Measurements from ENCODE around the gene EDC3.
A peak's percentile ranks its signal among the peaks of the same experiment; 100 is the strongest.
"Not testable (repeated sequence)": the region's sequence is repeated elsewhere in the genome, so short reads cannot be mapped to it uniquely, and the experiment has no call there.

EDC3 gene

DNA sequence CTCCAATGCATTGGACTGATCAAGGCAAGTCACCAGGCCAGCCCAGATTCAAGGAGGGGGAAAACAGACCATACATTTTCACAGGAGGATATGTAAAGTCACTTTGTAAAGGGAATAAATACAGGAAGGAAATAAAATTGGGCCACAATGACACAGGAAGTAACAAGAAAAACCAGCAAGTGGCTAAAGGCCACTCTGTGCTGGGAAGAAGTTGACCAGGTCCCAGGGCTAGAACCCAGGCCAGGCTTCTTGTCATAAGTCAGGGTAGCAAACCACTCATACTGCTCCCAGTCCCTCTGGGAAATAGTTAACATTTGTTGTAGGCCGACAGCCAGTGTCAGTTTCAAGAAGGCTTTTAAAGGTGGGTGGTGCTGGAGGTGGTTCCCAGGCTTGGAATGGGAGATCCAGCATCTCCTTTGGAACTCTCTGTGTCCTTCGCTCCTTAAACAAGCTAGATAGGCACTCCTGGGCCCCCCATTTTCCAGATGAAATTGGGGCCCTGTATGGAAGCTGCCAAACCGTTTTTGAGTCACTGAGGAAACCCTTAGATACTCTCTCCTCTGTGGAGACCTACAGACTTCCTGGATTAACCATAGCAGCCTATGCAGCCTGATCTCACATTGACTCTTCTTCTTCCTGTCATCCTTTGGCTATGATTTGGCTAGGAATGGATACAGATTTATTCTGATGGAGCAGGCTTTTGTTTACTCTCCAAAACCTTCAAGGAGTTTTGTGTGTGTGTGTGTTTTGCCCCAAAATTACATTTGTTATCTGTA is 14.7 kb upstream of the EDC3 start:
- DNase-seq (ENCODE audit: low spot score), result no peak

DNA sequence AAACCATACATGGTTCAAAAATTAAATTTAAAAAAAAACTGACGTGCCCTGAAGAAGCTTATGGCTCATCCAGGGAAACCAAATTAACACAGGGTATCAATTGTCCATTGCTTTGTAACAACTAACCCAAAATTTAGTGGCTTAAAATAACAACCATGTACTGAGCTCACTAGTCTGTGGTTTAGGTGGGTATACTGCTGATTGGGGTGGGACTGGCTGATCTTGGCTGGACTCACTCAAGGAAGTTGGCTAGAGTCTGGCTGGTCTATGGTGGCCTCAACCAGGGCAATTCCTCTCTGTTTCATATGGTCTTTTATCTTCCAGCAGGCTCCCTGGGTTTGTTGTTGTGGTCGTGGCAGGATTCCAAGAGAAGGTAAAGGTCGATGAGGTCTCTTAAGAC is 14.1 kb upstream of the EDC3 start:
- DNase-seq (ENCODE audit: low spot score), result no peak

DNA sequence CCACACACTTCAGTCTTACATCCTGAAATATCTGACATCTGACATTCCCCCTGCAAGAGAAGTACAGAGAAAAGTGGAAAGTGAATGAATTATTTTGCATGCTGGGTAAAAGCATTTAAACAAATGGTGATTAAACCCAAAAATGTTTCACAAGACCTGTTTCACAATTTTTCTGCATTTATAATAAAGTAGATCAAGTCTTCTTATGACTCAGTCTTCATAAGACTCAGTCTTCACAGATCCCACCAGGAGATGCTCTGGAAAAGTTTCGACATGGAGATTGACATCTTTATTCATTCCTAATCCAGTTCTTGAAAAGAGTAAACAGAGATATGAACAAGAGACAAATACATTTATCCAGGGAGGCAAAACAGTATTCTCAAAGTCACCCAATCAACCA is 13.2 kb upstream of the EDC3 start:
- no peak for DNase-seq (ENCODE audit: low spot score)

DNA sequence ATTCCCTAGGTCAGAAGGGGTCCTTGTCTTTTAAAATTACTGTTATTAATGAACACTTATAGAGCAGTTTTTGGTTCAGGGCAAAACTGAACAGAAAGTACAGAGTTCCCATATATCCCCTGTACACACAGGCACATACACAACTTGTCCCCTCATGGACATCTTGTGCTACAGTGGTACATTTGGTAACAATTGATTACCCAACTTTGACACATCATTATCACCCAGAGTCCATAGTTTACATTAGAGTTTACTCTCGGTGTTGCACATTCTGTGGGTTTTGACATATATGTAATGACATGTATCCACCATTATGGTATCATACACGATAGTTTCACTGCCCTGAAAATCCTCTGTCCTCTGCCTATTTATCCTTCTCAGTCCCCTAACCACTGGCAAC is 984 bp upstream of the EDC3 start:
- DNase-seq (ENCODE audit: low spot score), result no peak

DNA sequence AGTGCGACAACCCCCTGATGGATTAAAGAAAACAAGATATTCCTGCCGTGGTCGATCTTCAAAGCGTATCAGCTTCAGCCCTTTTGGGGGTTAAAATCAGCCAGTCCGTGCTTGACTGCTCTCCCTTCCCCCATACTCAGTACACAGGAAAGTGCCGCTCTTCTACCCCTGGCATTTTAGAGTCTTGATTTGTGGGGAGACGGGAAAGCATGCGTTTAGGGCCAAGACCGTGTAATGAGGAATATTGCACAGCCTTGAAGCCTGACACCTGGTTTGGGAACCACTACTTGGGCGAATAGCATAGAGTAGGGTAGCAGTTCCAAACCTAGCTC is 540 bp upstream of the EDC3 start:
- DNase-seq (ENCODE audit: low spot score), result no peak

DNA sequence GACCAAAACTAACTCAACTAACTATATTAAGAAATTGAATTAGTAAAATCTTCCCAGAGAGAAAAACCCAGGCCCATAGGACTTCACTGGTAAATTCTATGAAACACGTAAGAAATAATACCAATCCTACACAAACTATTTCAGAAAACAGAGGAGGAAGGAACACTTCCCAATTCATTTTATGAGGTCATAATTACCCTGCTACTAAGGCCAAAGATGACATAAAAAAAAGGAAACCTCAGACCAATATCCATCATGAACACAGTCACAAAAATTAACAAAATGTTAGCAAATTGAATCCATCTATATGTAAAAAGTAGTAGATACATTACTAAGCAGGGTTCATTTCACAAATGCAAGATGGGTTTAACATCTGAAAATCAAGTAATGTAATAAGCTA is 3.5 kb downstream of the EDC3 start:
- DNase-seq (ENCODE audit: low spot score), result no peak

DNA sequence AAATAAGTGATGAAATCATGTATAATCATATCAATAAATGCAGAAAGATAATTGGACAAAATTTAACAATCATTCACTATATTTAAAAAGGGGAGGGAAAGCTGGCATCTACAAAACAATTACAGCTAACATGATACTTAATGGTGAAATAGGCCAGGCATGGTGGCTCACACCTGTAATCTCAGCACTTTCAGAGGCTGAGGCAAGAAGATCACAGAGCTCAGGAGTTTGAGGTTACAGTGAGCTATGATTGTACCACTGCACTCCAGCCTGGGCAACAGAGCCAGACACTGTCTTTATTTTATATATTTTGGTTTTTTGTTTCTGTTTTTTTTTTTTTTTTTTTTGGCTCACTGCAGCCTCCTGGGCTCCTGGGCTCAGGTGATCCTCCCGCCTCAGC is 12.1 kb downstream of the EDC3 start:
- no peak for DNase-seq (ENCODE audit: low spot score)

DNA sequence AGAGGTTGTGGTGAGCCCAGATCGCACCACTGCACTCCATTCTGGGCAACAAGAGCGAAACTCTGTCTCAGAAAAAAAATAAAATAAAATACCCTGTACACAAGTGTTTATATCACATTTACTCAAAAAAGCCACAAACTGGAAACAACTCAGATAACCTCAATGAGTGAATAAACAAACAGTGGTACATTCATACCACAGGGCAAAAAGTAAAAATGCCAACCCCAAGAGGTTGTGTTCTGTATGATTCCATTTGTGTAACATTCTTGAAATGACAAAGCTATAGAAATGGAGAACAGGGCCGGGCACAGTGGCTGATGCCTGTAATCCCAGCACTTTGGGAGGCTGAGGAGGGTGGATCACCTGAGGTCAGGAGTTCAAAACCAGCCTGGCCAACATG is 12.9 kb downstream of the EDC3 start:
- DNase-seq (ENCODE audit: low spot score), result no peak

DNA sequence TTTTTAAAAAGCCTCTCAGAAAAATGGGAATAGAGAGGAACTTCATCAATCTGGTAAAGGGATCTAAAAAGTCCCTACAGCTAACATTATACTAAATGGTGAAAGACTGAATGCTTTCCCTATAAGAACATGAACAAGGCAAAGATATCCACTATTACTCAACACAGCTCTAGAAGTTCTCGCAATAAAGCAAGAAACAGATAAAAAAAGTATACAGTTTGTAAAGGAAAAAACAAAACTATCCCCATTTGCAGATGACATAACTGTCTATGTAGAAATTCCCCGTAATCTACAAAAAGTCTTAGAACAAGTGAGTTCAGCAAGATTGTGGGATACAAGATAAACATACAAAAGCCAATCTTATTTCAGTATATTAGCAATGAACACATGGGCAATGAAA is 15.4 kb downstream of the EDC3 start:
- DNase-seq (ENCODE audit: low spot score), result no peak

DNA sequence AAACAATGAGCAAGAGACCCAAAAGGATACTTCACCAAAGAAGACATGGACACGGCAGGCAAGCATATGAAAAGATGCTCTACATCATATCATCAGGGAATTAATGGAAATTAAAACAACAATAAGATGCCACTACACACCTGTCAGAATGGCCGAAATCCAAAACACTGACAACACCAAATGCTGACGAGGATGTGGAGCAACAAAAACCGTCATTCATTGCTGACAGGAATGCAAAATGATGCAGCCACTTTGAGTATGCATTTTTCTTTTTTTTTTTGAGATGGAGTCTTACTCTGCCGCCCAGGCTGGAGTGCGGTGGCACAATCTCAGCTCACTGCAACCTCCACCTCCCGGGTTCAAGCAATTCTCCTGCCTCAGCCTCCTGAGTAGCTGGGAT is 19.0 kb downstream of the EDC3 start:
- DNase-seq (ENCODE audit: low spot score), result no peak

DNA sequence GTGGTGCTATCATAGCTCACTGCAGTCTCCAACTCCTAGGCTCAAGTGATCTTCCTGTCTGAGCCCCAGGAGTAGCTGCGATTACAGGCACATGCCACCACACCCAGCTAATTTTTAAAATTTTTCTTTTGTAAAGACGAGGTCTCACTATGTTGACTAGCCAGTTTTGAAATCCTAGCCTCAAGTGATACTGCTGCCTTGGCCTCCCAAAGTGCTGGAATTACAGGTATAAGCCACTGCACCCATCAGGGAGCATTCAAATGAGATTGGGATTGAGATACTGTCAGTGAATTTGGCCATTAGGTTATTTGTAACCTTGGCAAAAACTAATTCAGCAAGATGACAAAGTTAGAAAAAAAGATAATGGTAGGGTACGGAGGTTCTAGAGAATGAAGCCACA is 21.7 kb downstream of the EDC3 start:
- no peak for DNase-seq (ENCODE audit: low spot score)

DNA sequence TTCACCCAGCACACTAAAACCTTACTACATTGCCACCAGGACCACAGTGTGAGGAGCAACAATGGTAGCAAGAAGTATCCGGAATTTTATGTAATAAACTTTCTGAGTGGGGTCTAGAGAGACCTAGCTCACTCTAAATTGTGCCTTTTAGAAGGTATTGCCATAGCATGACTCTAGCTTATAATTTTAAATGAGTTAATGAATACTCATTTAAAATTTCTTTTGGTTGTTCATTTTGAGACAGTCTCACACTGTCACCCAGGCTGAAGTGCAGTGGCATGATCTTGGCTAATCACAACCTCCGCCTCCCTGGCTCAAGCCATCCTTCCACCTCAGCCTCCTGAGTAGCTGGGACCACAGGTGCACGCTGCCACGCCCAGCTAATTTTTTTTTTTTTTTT is 26.2 kb downstream of the EDC3 start:
- no peak for DNase-seq (ENCODE audit: low spot score)

DNA sequence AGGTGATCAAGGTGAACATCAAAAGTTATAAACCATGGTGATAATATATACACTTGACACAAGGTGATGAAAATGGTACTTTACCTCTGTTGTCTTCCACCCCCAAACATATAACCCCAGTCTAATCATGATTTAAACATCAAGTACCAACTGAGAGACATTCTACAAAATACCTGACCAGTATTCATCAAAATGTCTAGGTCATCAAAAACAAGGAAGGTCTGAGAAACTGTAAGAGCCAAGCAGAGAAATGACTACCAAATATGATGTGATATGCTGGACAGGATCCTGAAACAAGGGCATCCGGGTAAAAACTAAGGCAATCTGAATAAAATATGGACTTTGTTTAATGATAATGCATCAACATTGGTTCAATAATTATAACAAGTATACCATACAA is 27.8 kb downstream of the EDC3 start:
- DNase-seq (ENCODE audit: low spot score), result no peak

DNA sequence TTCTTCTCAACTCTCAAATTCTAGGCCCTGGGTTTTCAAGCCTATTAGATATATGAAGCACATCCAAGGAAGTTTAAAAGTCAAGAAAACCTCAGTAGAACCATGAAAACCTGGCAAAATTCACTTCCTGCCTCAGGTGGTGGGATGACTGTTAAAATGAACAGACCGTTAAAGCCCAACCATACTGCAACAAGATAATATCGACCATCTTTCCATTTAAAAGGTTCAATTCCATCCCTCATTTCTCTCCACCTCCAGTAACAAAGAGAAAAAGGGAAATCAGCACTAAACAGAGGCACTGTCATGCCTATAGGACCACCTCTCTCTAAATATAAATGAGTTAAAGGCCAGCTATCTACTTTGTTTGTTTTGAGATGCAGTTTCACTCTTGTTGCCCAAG is 31.2 kb downstream of the EDC3 start:
- no peak for DNase-seq (ENCODE audit: low spot score)

DNA sequence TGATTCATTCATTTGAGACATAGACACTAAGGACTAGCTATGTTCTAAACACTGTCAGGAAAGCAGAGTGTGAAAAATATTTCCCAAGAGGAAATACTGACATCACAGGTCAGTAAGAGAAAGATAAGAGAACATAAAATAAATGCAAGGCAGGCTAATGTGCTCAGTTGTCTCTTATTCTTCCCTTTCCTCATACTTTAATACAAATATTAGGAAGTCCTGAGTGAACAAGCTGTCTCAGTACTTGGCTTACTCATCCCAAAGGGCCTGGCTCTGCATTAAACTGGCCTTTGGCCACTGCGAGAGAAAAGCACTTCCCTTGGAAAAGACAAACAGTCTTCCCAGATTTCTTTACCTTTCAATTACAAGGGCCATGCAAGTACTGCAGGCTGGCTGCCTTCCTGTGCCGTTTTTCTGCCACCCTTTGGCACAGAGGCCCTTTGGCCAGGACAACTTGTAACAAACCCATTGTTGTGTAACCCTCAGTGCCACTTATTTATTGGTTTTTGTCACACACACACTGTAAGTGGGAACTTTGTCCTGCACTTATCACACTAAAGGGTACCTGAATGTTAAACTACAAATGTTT is 31.7 kb downstream of the EDC3 start:
- peak; percentile 25 for DNase-seq (ENCODE audit: low spot score)

DNA sequence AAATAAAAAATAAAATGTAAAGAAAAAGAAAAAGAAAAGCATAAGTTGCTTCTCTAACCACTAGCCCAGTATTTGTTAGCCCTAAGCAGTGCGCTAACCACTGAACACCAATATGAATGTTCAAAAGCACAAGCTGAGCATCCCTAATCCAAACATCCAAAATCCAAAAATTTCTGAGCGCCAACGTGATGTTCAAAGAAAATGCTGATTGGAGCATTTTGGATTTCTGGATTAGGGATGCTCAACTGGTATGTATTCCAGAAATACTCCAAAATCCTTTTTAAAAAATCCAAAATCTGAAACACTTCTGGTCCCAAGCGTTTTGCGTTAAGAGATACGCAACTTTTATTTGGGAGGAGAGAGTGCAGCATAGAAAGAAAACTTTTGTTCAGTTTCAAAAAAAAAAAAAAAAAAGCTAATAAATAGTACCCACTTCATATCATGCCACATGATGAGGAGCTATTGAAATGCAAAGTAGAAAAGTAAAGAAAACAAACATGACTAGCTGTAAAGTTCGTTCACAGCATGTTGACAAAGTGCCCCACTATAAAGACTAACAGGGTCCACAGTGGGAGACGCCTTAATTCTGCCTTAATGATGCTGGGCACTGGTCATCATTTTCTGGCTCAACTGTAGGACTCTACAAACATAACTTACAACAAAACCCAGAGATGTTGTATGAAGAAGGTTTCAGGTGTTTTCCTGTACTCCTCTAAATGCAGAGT is 32.4 kb downstream of the EDC3 start:
- no peak for DNase-seq (ENCODE audit: low spot score)

DNA sequence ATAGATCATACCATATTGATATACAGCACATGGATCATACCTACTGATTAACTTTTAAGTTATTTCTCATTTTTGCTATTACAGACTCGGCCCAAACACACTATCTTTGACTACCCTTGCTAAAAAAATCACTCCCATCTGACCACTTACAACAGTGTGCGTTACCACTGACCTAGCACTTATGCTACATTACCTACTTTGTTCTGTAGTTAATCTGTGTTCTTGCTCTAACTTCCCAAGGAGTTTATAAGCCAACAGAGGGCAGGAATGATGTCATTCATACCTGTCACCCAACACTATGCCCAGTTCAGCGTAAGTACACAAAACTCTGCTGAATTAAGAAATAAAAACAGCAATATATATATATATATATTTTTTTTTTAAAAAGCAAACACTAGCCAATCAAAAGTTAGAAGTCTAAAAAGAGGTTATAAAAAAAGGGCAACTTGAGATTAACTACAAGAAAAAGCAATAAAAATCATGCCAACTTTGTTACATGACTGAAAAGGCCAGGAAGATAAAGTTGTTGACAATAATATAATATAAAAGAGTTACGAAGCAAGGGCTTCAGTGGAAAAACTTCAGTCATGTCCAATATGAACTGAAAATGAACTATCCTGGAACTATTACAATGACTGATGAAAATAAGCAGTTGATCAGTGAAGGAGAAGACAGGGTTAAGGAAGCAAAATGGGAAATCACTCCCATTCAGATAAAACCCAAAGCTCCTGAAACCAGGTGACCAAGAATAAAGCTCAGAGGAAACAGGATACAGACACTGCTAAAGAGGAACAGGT is 33.6 kb downstream of the EDC3 start:
- DNase-seq (ENCODE audit: low spot score), result no peak

DNA sequence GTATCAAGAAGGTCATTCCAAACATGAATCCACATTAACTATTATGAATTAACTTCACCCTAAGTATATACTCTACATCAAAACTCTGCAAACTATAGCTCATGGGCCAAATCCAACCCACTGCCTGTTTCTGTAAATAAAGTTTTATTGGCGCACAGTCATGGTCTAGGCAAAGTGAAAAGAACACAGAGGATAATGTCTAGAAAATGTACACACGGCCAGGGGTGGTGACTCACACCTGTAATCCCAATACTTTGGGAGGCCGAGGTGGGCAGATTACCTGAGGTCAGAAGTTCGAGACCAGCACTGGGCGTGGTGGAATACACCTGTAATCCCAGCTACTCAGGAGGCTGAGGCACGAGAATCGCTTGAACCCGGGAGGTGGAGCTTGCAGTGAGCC is 34.5 kb downstream of the EDC3 start:
- DNase-seq (ENCODE audit: low spot score), result not testable (repeated sequence)

DNA sequence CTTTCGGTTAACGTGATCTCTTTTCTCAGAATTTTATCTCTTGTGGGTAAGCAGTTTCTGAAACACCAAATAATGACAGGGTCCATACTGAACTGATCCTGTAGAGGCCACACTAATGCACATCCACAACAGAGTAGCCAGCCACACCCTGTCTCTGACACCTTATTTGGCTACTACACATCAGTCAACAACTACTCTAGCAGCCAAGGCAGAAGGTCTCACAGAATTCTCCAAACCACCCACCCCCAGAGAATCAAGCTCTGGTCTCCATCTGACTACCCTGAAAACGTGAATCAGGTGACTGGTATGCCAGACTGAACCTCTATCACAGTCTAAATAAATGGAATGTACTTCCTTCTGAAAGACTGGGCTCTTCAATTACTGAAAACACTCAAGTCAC is 38.0 kb downstream of the EDC3 start:
- no peak for DNase-seq (ENCODE audit: low spot score)

DNA sequence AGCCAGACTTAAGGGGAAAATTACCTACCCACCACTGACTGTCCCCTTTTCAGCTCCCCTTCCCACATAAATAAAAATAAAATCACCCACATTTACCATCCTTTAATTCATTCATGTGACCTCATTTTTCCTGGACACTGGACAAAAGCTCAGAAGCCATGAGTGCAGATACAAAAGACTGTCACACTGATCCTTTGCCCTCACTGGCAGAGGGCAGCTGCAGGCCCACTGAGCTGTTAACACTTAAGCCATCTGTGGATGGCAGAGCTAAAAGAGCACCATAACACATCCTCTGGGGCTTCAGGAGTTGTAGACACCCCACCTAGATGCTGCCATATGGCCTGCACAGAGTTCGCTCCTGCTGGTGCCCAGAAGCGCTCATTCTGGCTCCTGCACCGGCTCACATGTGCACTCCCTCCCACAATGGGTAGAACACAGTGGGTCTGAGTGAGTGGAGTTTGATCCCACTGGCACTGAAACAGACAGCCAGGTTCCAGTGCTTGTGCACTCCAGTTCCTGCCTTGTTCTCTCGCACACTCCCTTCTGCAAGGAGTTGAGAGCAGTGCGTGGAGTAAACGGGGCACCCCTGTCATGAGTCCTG is 38.8 kb downstream of the EDC3 start:
- no peak for DNase-seq (ENCODE audit: low spot score)

DNA sequence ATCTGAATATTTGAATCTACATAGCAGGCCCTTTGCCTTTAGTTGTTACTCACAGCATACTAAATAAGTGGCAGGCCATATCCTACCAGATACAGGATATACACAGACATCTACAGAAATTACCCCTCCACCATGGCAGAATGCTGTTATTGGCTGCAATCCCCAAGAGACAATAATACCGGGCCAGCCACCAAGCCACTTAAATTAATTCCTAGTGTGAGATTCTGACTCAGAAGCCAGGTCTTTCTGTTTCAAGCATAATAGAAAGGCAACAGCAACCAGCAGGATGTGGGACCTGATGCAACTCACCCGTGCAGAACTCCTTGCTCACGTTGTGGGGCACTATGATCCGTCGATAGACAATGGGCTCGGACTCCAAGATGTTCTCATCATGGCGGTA is 40.4 kb downstream of the EDC3 start:
- no peak for DNase-seq (ENCODE audit: low spot score)

DNA sequence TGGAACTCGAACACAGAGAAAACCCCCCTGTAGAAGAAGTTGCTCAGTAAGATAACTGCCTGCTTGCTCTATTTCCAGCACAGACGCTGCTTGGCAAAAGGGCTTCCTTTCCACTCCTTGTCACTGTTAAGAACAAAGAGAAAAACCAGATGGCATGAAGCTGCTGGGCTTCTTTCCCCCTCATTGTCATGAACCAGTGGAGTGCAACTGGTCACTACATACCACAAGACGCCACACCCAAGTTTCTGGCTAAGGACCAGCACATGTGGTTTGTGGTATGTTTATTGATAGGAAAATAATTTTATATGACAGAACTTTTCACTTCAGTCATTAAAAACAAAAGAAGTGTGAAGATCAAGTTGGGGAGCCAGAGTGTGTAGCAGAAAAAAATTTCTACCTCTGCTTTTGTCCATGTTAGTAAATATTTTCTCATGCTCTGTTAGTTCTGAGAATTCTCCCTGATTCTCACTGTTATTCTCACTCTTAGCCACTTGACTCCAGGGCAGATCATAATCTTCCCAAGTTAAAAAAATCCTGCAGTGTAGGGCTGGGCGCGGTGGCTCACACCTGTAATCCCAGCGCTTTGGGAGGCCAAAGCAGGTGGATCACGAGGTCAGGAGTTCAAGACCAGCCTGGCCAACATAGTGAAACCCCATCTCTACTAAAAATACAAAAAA is 42.3 kb downstream of the EDC3 start:
- DNase-seq (ENCODE audit: low spot score), result no peak
